ENCODE data around the gene GRHL3. TPM values are rescaled to one million over a fixed set of nuclear protein-coding genes. Genes with fewer than 3 reads are reported as not detected.

The GRHL3 gene
- total RNA-seq, 1 experiment from 2014 or later = 1.1 TPM

- intact Hi-C loops (cut with micrococcal nuclease; ENCODE audit: unreplicated experiment) = no loop called here
- Histone ChIP-seq H3K36me3 (ENCODE audit: low read depth) (no peaks in the 10 kb centered on the region), H3F3A (ENCODE audit: insufficient read depth, low read depth) (peaks cover 8% of the 10 kb centered on the region; the same call in 1 of the 2 replicates), H3K4me2 (no peak overlapping the region), H3K79me2 (ENCODE audit: low read depth) (no peaks in the 10 kb centered on the region), H3K27ac (no peak overlapping the region), H3K9me3 (ENCODE audit: insufficient read depth, low read depth) (no peaks in the 10 kb centered on the region), H3K4me1 (replicated peaks; ENCODE audit: insufficient read depth) (peaks cover 22% of the 10 kb centered on the region), H4K20me1 (ENCODE audit: insufficient read depth) (no peaks in the 10 kb centered on the region), H2AFZ (no peak overlapping the region), H3K9me2 (ENCODE audit: insufficient read depth) (no peaks in the 10 kb centered on the region), H3K27me3 (ENCODE audit: insufficient read depth, low read depth) (no peaks in the 10 kb centered on the region), H3K4me3 (no peak overlapping the region)
- ChIA-PET POLR2A (ENCODE audit: unreplicated experiment) (interaction anchor here (0.5 kb wide), 1 partner anchor 1143 kb away, joined by 3 read pairs; no protein-coding TSS in a partner anchor), CTCF (no interaction called here)
- no peak for DNase-seq
- TF ChIP-seq EZH2 (IDR thresholded peaks at IDR 0.05; ENCODE audit: low read depth) = no peak
- TF ChIP-seq CTCF (conservative IDR thresholded peaks at IDR 0.05) = no peak
- BruUV-seq (replicated peaks) = no TSS peak
These were observed 43.6 kb upstream of the GRHL3 start for GRCh38 chr1:24275510-24275909.

DNA sequence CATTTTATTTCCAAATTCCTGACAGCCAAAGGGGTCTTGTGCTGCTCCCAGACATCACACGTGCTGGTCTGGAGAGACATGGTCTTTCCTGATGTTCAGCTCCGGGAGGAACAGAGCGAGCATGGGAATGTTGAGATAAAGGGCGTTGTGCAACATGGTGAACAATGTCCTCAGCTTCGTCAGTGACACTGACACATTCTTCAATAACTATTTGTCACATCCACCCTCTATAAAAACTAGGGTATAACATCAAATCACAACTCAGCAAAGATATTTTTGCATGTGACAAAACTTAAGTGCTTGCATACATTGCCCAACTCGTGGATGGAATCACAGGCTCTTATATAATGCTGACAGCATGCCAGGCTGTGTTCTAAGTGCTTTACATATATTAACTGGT is 42.4 kb upstream of the GRHL3 start:
- H3K4me2 ChIP-seq = peak overlapping the region; percentile 54

DNA sequence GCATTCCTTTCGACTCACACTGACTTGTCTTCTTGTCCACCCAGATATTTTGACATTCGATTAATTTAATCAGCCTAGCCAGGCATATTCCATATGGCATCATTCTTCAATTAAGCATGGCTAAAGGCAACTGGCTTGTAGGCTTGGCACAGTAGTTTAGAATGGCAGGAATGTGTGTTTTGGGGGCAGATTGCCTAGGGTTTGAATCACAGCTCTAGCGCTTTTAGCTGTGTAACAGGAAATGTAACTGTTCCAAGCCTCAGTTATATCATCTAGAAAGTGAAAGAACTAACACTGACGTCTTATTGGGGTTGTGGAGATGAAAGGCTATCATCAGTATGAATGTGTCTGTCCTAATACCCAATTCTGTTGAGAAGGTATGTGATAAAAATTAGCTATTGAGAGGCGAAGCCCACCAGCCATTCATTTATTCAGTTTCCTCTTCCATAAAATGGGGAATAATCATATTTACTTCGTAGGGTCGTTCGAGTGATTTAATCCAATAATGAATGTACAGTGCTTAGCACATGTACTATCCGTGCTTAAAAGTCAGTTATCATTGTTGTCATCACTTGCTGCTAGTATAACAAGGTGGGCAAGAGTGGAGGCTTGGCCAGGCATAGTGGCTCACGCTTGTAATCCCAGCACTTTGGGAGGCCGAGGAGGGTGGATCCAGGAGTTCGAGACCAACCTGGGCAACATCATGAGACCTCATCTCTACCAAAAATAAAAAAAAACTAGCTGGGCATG is 41.6 kb upstream of the GRHL3 start:
- Histone ChIP-seq H2AFZ (no peak overlapping the region), H3K9me3 (ENCODE audit: insufficient read depth, low read depth) (no peaks in the 10 kb centered on the region), H3K27ac (peak overlapping the region; percentile 67), H3K4me2 (peak overlapping the region; percentile 54), H4K20me1 (ENCODE audit: insufficient read depth) (no peaks in the 10 kb centered on the region), H3K4me3 (no peak overlapping the region), H3F3A (ENCODE audit: insufficient read depth, low read depth) (peaks cover 13% of the 10 kb centered on the region; the same call in 1 of the 2 replicates), H3K4me1 (replicated peaks; ENCODE audit: insufficient read depth) (peaks cover 36% of the 10 kb centered on the region), H3K79me2 (ENCODE audit: low read depth) (no peaks in the 10 kb centered on the region), H3K9me2 (ENCODE audit: insufficient read depth) (no peaks in the 10 kb centered on the region), H3K36me3 (ENCODE audit: low read depth) (no peaks in the 10 kb centered on the region), H3K27me3 (ENCODE audit: insufficient read depth, low read depth) (no peaks in the 10 kb centered on the region)
- DNase-seq = peak; percentile 17 to 70
- TF ChIP-seq CTCF (conservative IDR thresholded peaks at IDR 0.05) = no peak
- TF ChIP-seq EZH2 (IDR thresholded peaks at IDR 0.05; ENCODE audit: low read depth) = no peak
- CTCF ChIA-PET = no interaction called here
- BruUV-seq (replicated peaks) = no TSS peak
- POLR2A ChIA-PET (ENCODE audit: unreplicated experiment) = no interaction called here
- intact Hi-C loops (cut with micrococcal nuclease; ENCODE audit: unreplicated experiment) = no loop called here

More for the DNA sequence above, 42.4 kb upstream of the GRHL3 start:
- H3K4me3 ChIP-seq = no peak overlapping the region
- no peaks in the 10 kb centered on the region for H3K27me3 ChIP-seq (ENCODE audit: insufficient read depth, low read depth)
- H3K9me3 ChIP-seq (ENCODE audit: insufficient read depth, low read depth) = no peaks in the 10 kb centered on the region
- DNase-seq = peak in 1 of 2 experiments; percentile 81
- CTCF ChIA-PET = no interaction called here
- H3K79me2 ChIP-seq (ENCODE audit: low read depth) = no peaks in the 10 kb centered on the region
- H3K9me2 ChIP-seq (ENCODE audit: insufficient read depth) = no peaks in the 10 kb centered on the region
- no peaks in the 10 kb centered on the region for H3K36me3 ChIP-seq (ENCODE audit: low read depth)
- intact Hi-C loops (cut with micrococcal nuclease; ENCODE audit: unreplicated experiment) = no loop called here
- peak overlapping the region; percentile 67 for H3K27ac ChIP-seq
- H2AFZ ChIP-seq = 0 out of 2 replicates have a peak overlapping the region, but pooled peaks have one; percentile 56
- H3K4me1 ChIP-seq (replicated peaks; ENCODE audit: insufficient read depth) = peaks cover 28% of the 10 kb centered on the region
- H4K20me1 ChIP-seq (ENCODE audit: insufficient read depth) = no peaks in the 10 kb centered on the region
- BruUV-seq (replicated peaks) = no TSS peak
- H3F3A ChIP-seq (ENCODE audit: insufficient read depth, low read depth) = peaks cover 8% of the 10 kb centered on the region; the same call in 1 of the 2 replicates
- POLR2A ChIA-PET (ENCODE audit: unreplicated experiment) = no interaction called here
- no peak for TF ChIP-seq CTCF (conservative IDR thresholded peaks at IDR 0.05)
- no peak for TF ChIP-seq EZH2 (IDR thresholded peaks at IDR 0.05; ENCODE audit: low read depth)

Data from PC-9 (cell line).